ENCODE results near the gene ZNF532.
"Not testable (repeated sequence)": the region's sequence is repeated elsewhere in the genome, so short reads cannot be mapped to it uniquely, and the experiment has no call there.

ZNF532 gene

DNA sequence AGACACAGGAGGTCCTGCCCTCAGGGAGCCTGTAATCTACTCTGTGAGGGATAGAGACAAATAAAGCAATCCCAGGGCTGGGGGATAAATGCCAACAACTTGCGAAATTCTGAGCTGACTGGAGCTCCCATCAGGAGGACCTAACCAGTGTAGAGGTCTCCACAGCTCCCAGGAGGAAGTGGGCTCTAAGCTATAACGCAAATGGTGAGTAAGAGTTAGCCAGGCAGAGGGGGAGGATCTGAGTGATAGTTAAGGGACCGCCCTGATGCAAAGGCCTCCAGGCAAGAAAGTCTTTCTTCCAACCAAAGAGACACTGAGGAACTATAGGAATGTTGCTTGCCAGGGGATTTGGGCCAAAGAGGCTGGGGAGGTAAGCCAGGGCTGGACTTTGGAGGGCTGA lies 16.0 kb upstream of the ZNF532 start:
- DNase-seq, result no peak

DNA sequence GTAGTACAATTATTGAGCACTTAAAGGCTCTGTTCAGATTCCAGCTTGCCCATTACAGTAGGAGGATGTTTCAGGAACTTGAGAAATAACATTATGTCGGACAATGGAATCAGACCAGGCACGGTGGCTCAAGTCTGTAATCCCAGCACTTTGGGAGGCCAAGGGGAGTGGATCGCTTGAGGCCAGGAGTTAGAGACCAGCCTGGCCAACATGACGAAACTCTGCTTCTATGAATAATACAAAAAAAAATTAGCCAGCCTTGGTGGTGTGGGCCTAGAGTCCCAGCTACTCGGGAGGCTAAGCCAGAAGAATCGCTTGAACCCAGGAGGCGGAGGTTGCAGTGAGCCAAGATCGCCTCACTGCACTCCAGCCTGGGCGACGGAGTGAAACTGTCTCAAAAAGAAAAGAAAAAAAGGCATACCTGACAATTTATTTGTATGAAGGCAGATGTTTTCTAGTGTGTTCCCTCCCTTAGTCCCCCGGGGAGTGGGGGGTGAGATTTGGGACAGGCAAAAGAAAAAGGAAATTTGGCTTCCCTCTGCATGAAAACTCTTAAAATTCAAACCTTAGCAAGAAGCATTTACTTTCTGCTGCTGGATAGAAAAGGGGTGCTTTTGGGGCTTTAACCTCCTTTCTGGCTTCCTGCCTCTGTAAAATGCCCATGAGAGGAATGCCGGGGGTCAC lies 13.7 kb upstream of the ZNF532 start:
- no peak for DNase-seq

GRCh38 chr18:58851856-58852255 lies 12.8 kb upstream of the ZNF532 start:
- DNase-seq, result no peak

DNA sequence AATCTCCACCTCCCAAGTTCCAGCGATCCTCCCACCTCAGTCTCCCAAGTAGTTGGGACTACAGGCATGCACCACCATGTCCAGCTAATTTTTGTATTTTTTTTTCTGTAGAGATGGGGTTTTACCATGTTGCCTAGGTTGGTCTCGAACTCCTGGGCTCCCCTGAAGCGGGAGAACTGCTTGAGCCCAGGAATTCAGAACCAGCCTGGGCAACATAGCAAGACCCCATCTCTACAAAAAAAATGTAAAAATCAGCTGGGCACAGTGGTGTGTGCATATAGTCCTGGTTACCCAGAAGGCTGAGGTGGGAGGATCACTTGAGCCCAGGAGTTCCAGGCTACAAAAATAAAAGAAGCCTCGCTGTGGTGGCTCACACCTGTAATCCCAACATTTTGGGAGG lies 12.0 kb upstream of the ZNF532 start:
- no peak for DNase-seq

GRCh38 chr18:58853561-58853960 lies 11.1 kb upstream of the ZNF532 start:
- no peak for DNase-seq

GRCh38 chr18:58855521-58855920 lies 9.2 kb upstream of the ZNF532 start:
- DNase-seq, result not testable (repeated sequence)

DNA sequence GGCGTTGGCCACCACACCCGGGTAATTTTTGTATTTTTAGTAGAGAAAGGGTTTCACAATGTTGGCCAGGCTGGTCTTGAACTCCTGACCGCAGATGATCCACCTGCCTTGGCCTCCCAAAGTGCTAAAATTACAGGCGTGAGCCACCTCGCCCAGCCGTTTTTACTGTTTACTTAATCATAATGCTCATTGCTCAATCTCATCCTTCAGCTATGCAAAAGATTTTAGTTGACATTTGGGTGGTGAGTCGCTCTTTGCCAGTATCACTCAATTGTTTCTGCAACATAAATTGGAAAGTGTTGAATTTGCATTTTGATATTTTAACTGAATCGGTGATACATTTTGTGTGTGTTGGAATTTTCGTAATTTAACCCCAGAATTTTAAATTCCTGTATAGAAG lies 7.8 kb upstream of the ZNF532 start:
- DNase-seq, result no peak

- no peak for DNase-seq
These were observed 5.8 kb upstream of the ZNF532 start for GRCh38 chr18:58858591-58859468.

DNA sequence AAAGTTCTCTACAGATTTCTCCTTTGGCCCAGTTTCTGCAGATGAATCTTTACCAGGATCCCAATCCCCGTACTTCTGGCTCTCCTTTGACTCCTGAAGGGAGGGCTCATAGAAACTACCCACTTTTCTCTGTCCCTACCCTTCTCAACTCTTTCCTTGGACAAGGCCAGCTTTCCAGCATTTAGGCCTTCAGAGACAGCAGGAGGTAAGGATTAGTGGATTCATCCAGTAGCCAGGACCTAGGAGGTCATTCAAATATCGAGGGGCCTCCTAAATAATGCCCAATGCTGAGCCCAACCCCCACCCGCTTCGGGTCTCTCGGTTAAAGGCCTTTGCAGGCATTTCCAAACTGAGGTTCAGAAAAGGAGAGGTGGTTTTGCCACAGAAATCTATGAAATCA lies 4.8 kb upstream of the ZNF532 start:
- DNase-seq, result no peak

DNA sequence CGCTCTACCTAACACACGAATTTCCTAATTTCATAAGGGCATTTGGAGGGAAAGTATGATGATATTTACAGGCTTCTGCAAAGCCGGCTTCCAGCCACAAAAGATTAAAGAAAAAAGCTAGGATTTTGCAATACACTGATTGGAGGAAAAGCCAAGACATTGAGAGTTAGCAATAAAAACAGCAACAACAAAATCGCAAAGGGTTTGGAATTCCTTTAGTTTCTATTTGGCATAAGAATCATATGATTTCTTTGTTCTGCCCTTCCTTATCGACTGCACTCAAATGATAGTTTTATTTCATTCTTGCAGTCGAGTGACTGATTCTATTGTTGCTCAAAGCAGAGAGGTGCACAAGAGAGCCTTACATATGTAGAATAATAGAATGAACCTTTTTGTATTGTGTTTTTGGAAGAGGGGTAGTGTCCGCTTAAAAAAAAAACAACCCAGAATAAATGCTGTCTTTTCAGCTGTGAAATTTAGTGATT lies 3.9 kb upstream of the ZNF532 start:
- DNase-seq, result no peak

GRCh38 chr18:58861353-58861752 lies 3.3 kb upstream of the ZNF532 start:
- no peak for DNase-seq

GRCh38 chr18:58861861-58862301 lies 2.8 kb upstream of the ZNF532 start:
- DNase-seq, result no peak

- DNase-seq, result no peak
These were observed 2.3 kb upstream of the ZNF532 start for GRCh38 chr18:58862356-58862755.

GRCh38 chr18:58862851-58863538 lies 1.7 kb upstream of the ZNF532 start:
- no peak for DNase-seq

DNA sequence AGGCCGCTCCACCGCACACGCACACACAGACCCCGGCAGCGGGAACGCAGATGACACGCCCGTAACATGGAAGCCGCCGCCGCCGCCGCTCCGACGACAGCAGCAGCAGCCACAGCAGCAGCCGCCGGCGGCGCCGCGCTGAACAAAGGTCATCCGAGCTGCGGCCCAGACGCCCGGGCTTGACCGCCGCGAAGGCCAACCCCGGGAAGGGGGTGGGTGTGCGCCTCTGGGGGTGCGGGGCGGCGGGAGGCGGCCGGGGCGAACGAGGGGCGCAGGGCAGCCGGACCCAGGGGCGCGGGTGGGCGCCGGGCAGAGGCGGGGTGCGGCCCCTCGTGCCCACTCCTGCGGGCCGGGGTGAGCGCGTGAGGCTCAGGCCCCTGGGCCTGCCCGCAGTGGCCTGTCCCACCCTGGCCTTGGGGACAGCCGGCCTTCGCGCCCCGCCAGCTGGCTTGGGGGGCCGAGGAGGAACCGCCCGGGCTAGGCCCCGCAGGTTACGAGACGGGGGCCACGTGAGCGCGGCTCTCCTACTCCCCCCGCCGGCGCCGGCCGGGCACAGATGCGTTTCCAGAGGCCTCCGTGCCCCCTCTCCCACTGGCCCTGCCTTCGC lies 1.0 kb upstream of the ZNF532 start:
- no peak for DNase-seq

DNA sequence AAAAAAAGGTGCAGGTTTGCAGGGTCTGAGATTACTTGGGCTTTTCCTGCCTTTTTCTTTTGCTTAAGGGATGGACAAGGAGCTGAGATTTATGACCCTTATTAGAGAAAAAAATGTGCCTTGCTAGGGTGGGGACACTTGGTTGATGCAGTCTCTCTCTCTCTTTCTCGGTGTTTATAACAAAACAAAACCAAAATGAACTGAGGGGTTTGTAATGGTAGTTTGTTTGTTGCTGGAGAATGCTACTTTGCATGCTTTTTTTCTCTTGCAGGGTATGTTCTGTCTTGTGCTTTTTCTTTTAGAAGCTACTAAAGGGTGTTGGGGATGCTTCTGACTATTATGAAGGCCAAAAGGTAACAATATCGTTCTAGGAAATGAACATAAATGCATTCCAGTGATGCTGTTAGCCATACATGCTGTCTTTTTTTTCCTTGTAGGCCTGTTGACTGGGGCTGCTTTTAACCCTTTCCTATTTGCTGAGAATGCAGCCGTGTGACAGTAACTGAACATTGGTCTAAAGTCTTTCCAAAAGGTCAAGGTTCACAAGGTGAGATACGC lies 435 bp downstream of the ZNF532 start:
- no peak for DNase-seq

- DNase-seq, result no peak
These were observed 1.0 kb downstream of the ZNF532 start for GRCh38 chr18:58865701-58866065.

GRCh38 chr18:58866066-58866772 lies 1.5 kb downstream of the ZNF532 start:
- DNase-seq, result no peak

GRCh38 chr18:58866773-58867150 lies 2.1 kb downstream of the ZNF532 start:
- DNase-seq, result no peak

DNA sequence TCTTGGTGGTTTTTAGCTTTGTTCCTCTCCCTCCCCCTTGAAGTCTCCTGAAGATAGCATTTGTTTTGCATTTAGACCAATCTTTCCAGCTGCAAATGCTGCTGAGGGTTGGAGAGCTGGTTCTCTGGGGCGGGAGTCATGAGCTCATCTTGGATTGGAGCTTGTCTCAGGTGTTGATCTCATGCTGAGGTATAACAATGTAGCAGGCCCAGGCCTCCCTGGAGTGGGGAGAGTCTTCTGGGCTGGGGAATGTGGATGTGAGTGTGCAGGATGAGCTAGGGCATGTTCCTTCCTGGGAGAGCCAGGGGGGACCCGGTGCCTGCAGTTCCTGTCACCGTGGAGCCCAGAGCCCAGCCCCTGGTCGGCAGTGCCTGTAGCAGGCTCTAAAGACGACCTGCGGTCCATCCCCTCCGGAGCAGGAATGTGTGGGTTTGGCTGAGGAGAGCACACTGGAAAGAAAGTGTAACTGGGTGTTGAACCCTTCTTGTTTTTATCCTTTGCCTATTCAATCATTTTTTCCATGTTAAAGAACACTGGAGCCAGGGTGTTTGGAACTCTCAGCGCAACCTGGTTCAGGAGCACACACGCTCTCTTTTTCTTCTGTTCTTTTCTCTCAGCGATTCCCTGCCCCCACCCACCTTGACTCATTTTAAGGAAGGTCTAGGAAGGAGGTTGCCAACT lies 2.7 kb downstream of the ZNF532 start:
- no peak for DNase-seq

DNA sequence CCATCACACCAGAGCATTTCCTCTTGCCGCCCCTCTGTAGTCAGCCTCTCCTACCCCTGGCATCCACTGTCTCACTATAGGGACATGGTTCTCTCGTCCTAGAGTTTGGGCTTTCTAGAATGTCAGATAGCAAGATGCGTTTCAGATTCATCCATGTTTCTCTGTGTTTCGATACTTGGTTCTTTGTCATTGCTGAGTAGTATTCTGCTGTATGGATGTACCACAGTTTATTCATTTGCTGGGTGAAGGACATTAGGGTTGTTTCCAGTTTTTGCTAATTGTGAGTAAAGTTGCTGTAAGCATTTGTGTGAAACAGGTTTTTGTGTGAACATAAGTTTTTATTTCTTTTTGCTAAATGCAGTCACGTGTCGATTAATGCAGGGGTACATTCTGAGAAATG lies 3.8 kb downstream of the ZNF532 start:
- DNase-seq, result no peak

DNA sequence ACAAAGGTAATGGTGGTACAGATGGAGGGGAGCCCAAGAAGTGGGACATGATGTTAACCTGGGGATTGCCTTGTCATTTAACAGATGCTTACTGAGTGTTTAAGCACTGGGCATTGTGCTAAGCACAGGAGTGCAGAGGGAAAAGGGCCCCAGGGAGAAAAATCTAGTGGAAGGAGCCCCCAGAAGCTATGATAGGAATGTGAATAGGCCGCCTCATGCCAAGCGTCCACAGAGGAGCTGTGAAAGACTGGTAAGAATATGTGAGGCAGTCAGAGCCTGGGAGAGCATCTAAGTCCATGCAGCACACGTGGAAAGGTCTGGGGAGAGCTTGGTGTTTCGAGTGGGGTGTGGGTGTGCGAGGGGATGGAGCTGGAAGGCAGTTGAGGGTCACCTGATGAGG lies 5.5 kb downstream of the ZNF532 start:
- DNase-seq, result no peak
